ENCODE data around the gene PRKCA. TPM values are rescaled to one million over a fixed set of nuclear protein-coding genes. Genes with fewer than 3 reads are reported as not detected.
A peak's percentile ranks its signal among the peaks of the same experiment; 100 is the strongest.

PRKCA gene
- total and polyA plus RNA-seq, 9 donors: 9.1 to 67.6 (median 37.2) TPM

GRCh38 chr17:66268247-66268927, 34.0 kb upstream of the PRKCA start:
- intact Hi-C loops (cut with DNase I): no loop called here
- no peak for DNase-seq
- no peak overlapping the region for H3K27ac ChIP-seq
- no peaks in the 10 kb centered on the region for H3K4me1 ChIP-seq (ENCODE audit: insufficient read depth)
- H3K9me3 ChIP-seq: no peaks in the 10 kb centered on the region
- H3K4me3 ChIP-seq: no peak overlapping the region
- H3K27me3 ChIP-seq: no peaks in the 10 kb centered on the region
- no peak for TF ChIP-seq CTCF (IDR thresholded peaks at IDR 0.05)
- no peak for TF ChIP-seq POLR2A (IDR thresholded peaks at IDR 0.05)
- TF ChIP-seq EP300 (IDR thresholded peaks at IDR 0.05): no peak
- no peaks in the 10 kb centered on the region for H3K36me3 ChIP-seq
- 51 to 58% (median 56%) methylated on average over 8 of the region's 8 CpGs for WGBS, 3 donors

GRCh38 chr17:66270106-66270505, 32.3 kb upstream of the PRKCA start:
- H3K4me3 ChIP-seq: no peak overlapping the region
- H3K9me3 ChIP-seq: no peaks in the 10 kb centered on the region
- intact Hi-C loops (cut with DNase I): loop anchor here in 1 of 4 donors (10.0 kb wide), 1 partner anchor 395 kb away; no protein-coding TSS in a partner anchor
- DNase-seq: no peak
- no peaks in the 10 kb centered on the region for H3K27me3 ChIP-seq
- 86 to 92% (median 88%) methylated on average over 2 of the region's 2 CpGs for WGBS, 3 donors
- TF ChIP-seq EP300 (IDR thresholded peaks at IDR 0.05) (no peak), POLR2A (IDR thresholded peaks at IDR 0.05) (no peak), CTCF (IDR thresholded peaks at IDR 0.05) (no peak)
- no peak overlapping the region for H3K27ac ChIP-seq
- H3K36me3 ChIP-seq: no peaks in the 10 kb centered on the region
- H3K4me1 ChIP-seq (ENCODE audit: insufficient read depth): peaks cover 1% of the 10 kb centered on the region

GRCh38 chr17:66271512-66271911, 30.9 kb upstream of the PRKCA start:
- intact Hi-C loops (cut with DNase I): loop anchor here in 1 of 4 donors (10.0 kb wide), 1 partner anchor 393 kb away; no protein-coding TSS in a partner anchor
- peaks cover 2% of the 10 kb centered on the region for H3K4me1 ChIP-seq (ENCODE audit: insufficient read depth)
- TF ChIP-seq EP300 (IDR thresholded peaks at IDR 0.05): no peak
- no peak for TF ChIP-seq POLR2A (IDR thresholded peaks at IDR 0.05)
- no peak for TF ChIP-seq CTCF (IDR thresholded peaks at IDR 0.05)
- no peaks in the 10 kb centered on the region for H3K36me3 ChIP-seq
- no peak overlapping the region for H3K27ac ChIP-seq
- WGBS, 3 donors: 95 to 98% (median 96%) methylated on average over 3 of the region's 3 CpGs
- DNase-seq: no peak
- no peak overlapping the region for H3K4me3 ChIP-seq
- no peaks in the 10 kb centered on the region for H3K9me3 ChIP-seq
- H3K27me3 ChIP-seq: no peaks in the 10 kb centered on the region

DNA sequence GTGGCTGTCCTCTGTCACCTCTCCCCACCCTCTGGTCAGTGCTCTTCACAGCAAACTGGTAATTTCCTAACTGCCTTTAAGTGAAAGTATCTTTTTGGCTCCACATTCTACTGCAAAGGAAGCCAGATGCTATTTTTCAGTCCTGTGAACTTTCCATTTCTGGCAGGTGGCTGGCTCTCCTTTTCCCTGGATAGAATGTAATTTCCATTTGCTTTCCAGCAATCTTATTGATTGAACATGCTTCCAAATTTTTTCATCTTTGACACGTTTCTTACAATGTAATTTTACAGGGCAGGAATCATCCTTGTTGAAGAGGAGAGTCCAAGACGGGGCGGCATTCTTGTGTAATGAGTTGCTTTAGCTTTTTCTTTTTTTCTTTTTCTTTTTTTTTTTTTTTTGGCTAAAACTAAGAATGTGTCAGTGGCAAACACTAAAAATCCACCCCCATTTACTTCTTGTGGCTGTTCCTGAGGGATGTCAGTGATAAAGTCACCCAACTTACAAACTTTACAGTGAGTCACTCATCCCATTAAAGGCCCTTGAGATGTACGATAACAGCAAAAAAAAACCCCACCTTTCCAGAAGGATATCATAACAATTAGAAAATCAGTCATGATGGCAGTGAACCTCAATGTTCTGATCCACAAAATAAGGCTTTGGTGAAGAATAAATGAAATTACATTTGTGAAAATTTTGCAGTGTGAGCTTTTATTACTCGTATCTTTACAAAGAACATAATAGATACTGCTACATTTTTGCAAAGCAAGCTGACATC, 29.4 kb upstream of the PRKCA start:
- WGBS, 3 donors: 7 to 21% (median 12%) methylated on average over 5 of the region's 5 CpGs
- Histone ChIP-seq H3K27me3 (no peaks in the 10 kb centered on the region), H3K4me3 (no peak overlapping the region), H3K9me3 (no peaks in the 10 kb centered on the region), H3K36me3 (no peaks in the 10 kb centered on the region), H3K27ac (no peak overlapping the region), H3K4me1 (ENCODE audit: insufficient read depth) (peaks cover 3% of the 10 kb centered on the region)
- DNase-seq: peak in 2 of 5 donors; percentile 15 to 18
- intact Hi-C loops (cut with DNase I): loop anchor here in 1 of 4 donors (10.0 kb wide), 1 partner anchor 392 kb away; no protein-coding TSS in a partner anchor
- TF ChIP-seq EP300 (IDR thresholded peaks at IDR 0.05): no peak
- TF ChIP-seq CTCF (IDR thresholded peaks at IDR 0.05): no peak
- no peak for TF ChIP-seq POLR2A (IDR thresholded peaks at IDR 0.05)

Data from ovary (tissue), 9 donors.